Activated CD4-positive, alpha-beta T cell treated with anti-CD3 and anti-CD28 coated beads, Interleukin-2, amount 50 U/mL, for 4 hours (primary cell): ENCODE results near the gene SLTM.
"Not testable (repeated sequence)": the region's sequence is repeated elsewhere in the genome, so short reads cannot be mapped to it uniquely, and the experiment has no call there.

Experiments used
- DNase-seq, 2 experiments: peaks; one replicate each; pipeline ENCODE4 v3.0.0-alpha.2; 2020

SLTM gene

GRCh38 chr15:58933281-58934113 is at the start of gene SLTM:
Gene SLTM (minus strand): TSS chr15:58933679. CDS start chr15:58933565, 114 bp downstream.
- peak; percentile 89 to 92 for DNase-seq

GRCh38 chr15:58983261-58983660 is 49.8 kb upstream of the SLTM start:
- no peak for DNase-seq

GRCh38 chr15:58981808-58982475 is 48.5 kb upstream of the SLTM start:
- DNase-seq, result no peak

- no peak for DNase-seq
These were observed 47.0 kb upstream of the SLTM start for GRCh38 chr15:58980351-58980939.

- no peak for DNase-seq
These were observed 44.4 kb upstream of the SLTM start for GRCh38 chr15:58977887-58978286.

- no peak for DNase-seq
These were observed 34.0 kb upstream of the SLTM start for GRCh38 chr15:58967479-58967878.

GRCh38 chr15:58966698-58967097 is 33.2 kb upstream of the SLTM start:
- no peak for DNase-seq

- no peak for DNase-seq
These were observed 29.4 kb upstream of the SLTM start for GRCh38 chr15:58962662-58963565.

- no peak for DNase-seq
These were observed 28.7 kb upstream of the SLTM start for GRCh38 chr15:58962136-58962535.

GRCh38 chr15:58958811-58959210 is 25.3 kb upstream of the SLTM start:
- no peak for DNase-seq

- peak; percentile 45 to 48 for DNase-seq
These were observed 23.9 kb upstream of the SLTM start for GRCh38 chr15:58957101-58957973.

GRCh38 chr15:58952751-58953150 is 19.3 kb upstream of the SLTM start:
- DNase-seq, result no peak

- DNase-seq, result no peak
These were observed 18.0 kb upstream of the SLTM start for GRCh38 chr15:58951388-58952007.

GRCh38 chr15:58947179-58947578 is 13.7 kb upstream of the SLTM start:
- no peak for DNase-seq

- DNase-seq, result not testable (repeated sequence)
These were observed 1.5 kb upstream of the SLTM start for GRCh38 chr15:58934974-58935373.

GRCh38 chr15:58934521-58934920 is 1.0 kb upstream of the SLTM start:
- DNase-seq, result no peak

GRCh38 chr15:58934114-58934447 is 602 bp upstream of the SLTM start:
- no peak for DNase-seq

- DNase-seq, result no peak
These were observed 684 bp downstream of the SLTM start for GRCh38 chr15:58932710-58933280.

GRCh38 chr15:58931987-58932588 is 1.4 kb downstream of the SLTM start:
- DNase-seq, result no peak

- no peak for DNase-seq
These were observed 3.5 kb downstream of the SLTM start for GRCh38 chr15:58929891-58930416.
